ENCODE measurements around the gene TMEM178B. TPM values are rescaled to one million over a fixed set of nuclear protein-coding genes. Genes with fewer than 3 reads are reported as not detected.

TMEM178B gene
- total and polyA plus RNA-seq, 12 donors = 0.24 to 4.9 (median 2.1) TPM

DNA sequence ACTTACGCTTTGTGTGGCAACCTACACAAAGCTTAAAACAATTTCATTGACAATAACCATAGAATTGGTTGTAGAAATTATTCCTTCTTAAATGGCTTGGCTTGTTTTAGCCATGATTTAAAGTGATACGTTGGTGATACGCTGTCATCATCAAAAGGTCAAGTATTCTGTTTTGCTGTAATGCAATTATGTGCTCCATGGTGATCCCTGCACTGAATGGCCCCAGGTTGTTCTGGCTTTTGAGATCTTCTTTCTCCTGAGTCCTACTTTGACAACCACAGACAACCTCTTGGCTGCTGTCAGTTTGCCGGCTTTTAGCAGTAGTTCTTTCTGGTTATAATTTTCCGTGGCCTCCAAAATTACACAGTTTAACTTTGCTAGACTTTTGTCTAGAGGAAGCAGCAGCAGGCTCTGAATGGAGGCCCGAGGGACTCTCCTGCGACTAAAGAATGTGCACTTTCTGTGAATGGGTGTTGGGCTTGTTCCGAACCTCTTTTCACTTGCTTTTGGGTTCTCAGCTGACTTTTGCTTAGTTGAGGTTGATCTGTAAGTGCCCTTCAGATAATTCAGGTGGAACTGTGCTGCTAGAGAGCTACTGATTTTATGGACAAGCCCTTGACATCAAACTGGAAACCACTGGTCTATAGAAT is 104.7 kb downstream of the TMEM178B start:
- 84 to 86% (median 84%) methylated on average over 8 of the region's 8 CpGs for WGBS, 4 donors
- no peak for TF ChIP-seq POLR2A (IDR thresholded peaks at IDR 0.05)
- TF ChIP-seq, protein P1, sequence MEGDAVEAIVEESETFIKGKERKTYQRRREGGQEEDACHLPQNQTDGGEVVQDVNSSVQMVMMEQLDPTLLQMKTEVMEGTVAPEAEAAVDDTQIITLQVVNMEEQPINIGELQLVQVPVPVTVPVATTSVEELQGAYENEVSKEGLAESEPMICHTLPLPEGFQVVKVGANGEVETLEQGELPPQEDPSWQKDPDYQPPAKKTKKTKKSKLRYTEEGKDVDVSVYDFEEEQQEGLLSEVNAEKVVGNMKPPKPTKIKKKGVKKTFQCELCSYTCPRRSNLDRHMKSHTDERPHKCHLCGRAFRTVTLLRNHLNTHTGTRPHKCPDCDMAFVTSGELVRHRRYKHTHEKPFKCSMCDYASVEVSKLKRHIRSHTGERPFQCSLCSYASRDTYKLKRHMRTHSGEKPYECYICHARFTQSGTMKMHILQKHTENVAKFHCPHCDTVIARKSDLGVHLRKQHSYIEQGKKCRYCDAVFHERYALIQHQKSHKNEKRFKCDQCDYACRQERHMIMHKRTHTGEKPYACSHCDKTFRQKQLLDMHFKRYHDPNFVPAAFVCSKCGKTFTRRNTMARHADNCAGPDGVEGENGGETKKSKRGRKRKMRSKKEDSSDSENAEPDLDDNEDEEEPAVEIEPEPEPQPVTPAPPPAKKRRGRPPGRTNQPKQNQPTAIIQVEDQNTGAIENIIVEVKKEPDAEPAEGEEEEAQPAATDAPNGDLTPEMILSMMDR (IDR thresholded peaks at IDR 0.05) = no peak
- Histone ChIP-seq H3K4me1 (replicated peaks in 1 of 2) (no peaks in the 10 kb centered on the region), H3K36me3 (replicated peaks in 1 of 2) (no peaks in the 10 kb centered on the region), H3K9me3 (replicated peaks in 1 of 3) (no peaks in the 10 kb centered on the region), H3K27ac (no peak overlapping the region), H3K27me3 (no peaks in the 10 kb centered on the region), H3K4me3 (no peak overlapping the region)
- DNase-seq = no peak
- intact Hi-C loops (cut with DNase I) = no loop called here

DNA sequence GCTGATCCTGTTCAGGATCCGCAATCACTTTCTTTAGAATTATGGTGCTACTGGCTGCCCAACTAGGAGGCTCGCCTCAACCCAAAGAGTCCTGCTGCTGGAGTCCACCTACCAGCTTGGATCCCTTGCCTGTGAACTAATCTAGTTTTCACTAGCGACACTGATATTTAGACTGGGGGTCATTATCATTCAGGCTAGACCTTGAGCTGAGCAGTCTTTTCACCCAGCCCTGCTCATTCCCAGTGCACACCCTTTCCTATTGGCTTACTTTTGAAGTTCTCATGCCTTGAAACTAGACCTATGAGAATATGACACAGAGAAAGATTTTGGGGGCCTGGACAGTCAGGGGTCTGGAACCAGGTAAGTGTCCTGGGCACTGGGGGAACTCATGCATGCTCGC is 107.9 kb downstream of the TMEM178B start:
- intact Hi-C loops (cut with DNase I) = no loop called here
- Histone ChIP-seq H3K9me3 (replicated peaks in 1 of 3) (no peaks in the 10 kb centered on the region), H3K4me3 (no peak overlapping the region), H3K36me3 (replicated peaks in 1 of 2) (no peaks in the 10 kb centered on the region), H3K4me1 (replicated peaks in 1 of 2) (no peaks in the 10 kb centered on the region), H3K27me3 (no peaks in the 10 kb centered on the region), H3K27ac (no peak overlapping the region)
- 86 to 91% (median 89%) methylated on average over 4 of the region's 4 CpGs for WGBS, 4 donors
- no peak for DNase-seq
- TF ChIP-seq, protein P1 (IDR thresholded peaks at IDR 0.05) = no peak

DNA sequence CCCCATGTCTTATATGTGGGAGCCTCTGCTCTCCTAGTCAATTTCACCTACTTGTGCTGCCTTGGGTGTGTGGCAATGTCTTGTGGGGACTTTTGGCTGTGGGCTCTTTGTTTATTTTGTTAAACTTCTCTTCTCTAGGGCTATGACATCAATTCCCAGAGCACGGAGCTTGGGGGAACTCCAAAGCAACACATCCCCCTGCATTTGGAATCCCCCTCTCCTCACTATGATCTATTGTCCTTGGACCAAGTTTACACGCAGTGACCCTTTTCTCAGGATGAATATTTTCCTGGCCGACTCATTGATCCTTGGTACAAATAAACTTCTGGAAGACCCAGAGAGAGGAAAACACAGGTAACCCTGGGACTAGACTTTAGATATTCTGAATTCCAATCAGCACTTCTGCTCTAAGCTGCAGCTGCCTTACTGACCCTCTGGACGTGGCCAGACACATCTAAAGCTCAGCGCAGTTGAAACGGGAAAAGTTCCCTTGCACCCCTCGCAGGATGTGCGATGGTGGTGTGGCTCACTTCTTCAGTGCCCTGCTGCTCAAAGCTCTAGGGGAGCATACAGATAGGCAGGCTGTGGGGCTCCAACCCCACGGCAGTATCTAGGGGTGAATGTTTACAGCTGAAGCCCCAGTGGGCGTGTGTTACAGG is 110.8 kb downstream of the TMEM178B start:
- 74 to 81% (median 78%) methylated on average over 8 to 10 of the region's 10 CpGs for WGBS, 4 donors
- H3K4me3 ChIP-seq = no peak overlapping the region
- H3K4me1 ChIP-seq (replicated peaks in 1 of 2) = no peaks in the 10 kb centered on the region
- H3K27ac ChIP-seq = no peak overlapping the region
- H3K27me3 ChIP-seq = no peaks in the 10 kb centered on the region
- TF ChIP-seq, protein P1 (IDR thresholded peaks at IDR 0.05) = no peak
- TF ChIP-seq POLR2A (IDR thresholded peaks at IDR 0.05) = no peak
- no peaks in the 10 kb centered on the region for H3K9me3 ChIP-seq (replicated peaks in 1 of 3)
- no peaks in the 10 kb centered on the region for H3K36me3 ChIP-seq (replicated peaks in 1 of 2)
- intact Hi-C loops (cut with DNase I) = no loop called here
- DNase-seq = no peak

DNA sequence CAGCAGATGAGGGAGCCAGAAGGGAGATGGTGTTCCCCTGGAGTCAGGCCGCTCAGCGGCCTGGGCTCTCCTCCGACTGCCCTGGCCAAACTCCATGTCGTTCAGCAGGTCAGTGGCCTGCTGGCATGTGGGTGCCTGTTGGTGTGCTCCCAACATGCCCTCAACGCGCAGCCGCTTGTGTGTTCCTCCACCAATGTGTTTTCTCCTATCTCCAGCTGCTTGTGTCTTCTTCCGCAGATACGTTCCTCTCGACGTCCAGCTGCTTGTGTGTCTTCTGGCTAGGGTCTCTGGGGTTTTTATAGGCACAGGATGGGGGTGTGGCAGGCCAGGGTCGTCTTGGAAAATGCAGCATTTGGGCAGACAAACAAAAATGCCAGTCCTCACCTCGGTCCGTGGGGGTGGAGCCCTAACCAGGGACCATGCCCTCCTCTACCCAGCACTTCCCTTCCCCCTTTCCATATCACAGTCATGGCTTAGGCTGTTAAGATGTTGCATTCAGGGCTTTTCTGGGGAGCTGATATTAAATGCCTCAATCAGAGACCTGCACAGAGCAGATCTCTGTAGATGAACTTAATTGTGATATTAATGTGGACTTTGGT is 111.6 kb downstream of the TMEM178B start:
- H3K27ac ChIP-seq = no peak overlapping the region
- H3K4me1 ChIP-seq (replicated peaks in 1 of 2) = no peaks in the 10 kb centered on the region
- intact Hi-C loops (cut with DNase I) = no loop called here
- no peaks in the 10 kb centered on the region for H3K36me3 ChIP-seq (replicated peaks in 1 of 2)
- TF ChIP-seq, protein P1 (IDR thresholded peaks at IDR 0.05) = no peak
- no peak for TF ChIP-seq POLR2A (IDR thresholded peaks at IDR 0.05)
- no peak for DNase-seq
- H3K9me3 ChIP-seq (replicated peaks in 1 of 3) = no peaks in the 10 kb centered on the region
- no peak overlapping the region for H3K4me3 ChIP-seq
- 82 to 87% (median 84%) methylated on average over 13 to 14 of the region's 14 CpGs for WGBS, 4 donors
- no peaks in the 10 kb centered on the region for H3K27me3 ChIP-seq
